Effector memory CD8-positive, alpha-beta T cell (primary cell): ENCODE measurements around the gene ZRANB3.

Source experiments
- ATAC-seq: fragments of 150-1000 bp; cut with Tn5 transposase; replicated peaks from 2 replicates; pipeline ENCODE4 v1.10.0; 2021; ENCODE audit warnings: mild to moderate bottlenecking, moderate library complexity
- DNase-seq, 3 experiments: peaks; one replicate each; pipeline ENCODE4 v3.0.0; 2021
- H3K27ac Mint-ChIP-seq, 2 donors: one replicate each; pipeline ENCODE4 v1.8.0; 2022; ENCODE audit warnings: mild to moderate bottlenecking in 2 of 2, mixed read lengths in 2 of 2, moderate library complexity in 2 of 2
- H3K27me3 Mint-ChIP-seq, 2 donors: one replicate each; pipeline ENCODE4 v1.8.0; 2022; ENCODE audit warnings: mixed read lengths in 2 of 2
- H3K36me3 Mint-ChIP-seq: one replicate; pipeline ENCODE4 v1.8.0; 2022; ENCODE audit warnings: mild to moderate bottlenecking, moderate library complexity, mixed read lengths; ENCODE audit not compliant: insufficient read depth
- H3K4me1 Mint-ChIP-seq, 2 donors: one replicate each; pipeline ENCODE4 v1.8.0; 2022; ENCODE audit warnings: low read depth in 2 of 2, mixed read lengths in 2 of 2
- H3K4me3 Mint-ChIP-seq, 2 donors: one replicate each; pipeline ENCODE4 v1.8.0; 2022; ENCODE audit warnings: mild to moderate bottlenecking in 2 of 2, mixed read lengths in 2 of 2, moderate library complexity in 2 of 2
- H3K9me3 Mint-ChIP-seq, 2 donors: one replicate each; pipeline ENCODE4 v1.8.0; 2022; ENCODE audit warnings: mixed read lengths in 2 of 2

Gene ZRANB3

DNA sequence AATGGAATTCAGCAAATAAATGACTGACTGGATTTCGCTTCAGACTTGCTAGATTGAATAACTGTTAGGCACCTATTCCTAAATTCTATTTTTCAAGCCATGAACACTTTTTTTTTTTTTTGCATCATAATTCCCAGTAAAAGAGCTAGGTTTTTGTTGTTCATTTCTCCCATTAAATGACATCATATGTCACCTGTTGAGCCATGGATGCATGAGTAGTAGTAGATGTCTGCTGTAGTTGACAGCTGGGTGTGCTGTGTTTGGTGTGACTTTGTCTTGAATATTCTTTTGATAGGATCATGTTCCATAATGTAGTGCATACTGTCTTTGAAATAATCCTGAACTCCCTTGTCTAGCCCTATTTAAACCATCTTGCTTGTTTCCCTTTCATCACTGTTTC, 363.7 kb downstream of the ZRANB3 start:
- Mint-ChIP-seq H3K27ac (peak overlapping the region in 1 of 2 donors; percentile 30), H3K36me3 (peaks cover 16% of the 10 kb centered on the region), H3K27me3 (no peaks in the 10 kb centered on the region), H3K9me3 (no peaks in the 10 kb centered on the region), H3K4me1 (peaks cover 0 to 3% of the 10 kb centered on the region in 2 donors), H3K4me3 (no peak overlapping the region)
- DNase-seq (no peak), ATAC-seq (no peak)

DNA sequence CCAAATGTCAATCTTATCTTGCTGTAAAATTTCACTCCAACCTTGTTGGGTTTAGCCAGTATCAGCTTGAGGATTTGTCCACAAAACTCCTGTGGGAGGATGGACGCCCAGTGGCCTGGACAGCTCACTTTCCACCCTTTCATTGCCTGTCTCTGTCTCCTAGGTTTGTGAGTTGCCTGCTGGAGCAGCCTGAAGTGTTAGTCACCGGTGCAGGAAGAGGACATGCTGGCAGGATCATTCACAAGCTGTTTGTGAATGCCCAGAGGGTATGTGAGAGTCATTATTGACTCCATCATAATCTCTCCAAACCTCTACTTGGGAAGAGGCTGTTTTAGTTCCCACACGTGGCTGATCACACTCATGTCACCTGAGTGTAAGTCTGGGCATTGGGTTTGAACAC, 366.6 kb downstream of the ZRANB3 start:
- Mint-ChIP-seq H3K36me3 (peaks cover 16% of the 10 kb centered on the region), H3K9me3 (no peaks in the 10 kb centered on the region), H3K27me3 (no peaks in the 10 kb centered on the region), H3K27ac (no peak overlapping the region), H3K4me3 (no peak overlapping the region), H3K4me1 (no peaks in the 10 kb centered on the region)
- no peak for ATAC-seq
- no peak for DNase-seq

DNA sequence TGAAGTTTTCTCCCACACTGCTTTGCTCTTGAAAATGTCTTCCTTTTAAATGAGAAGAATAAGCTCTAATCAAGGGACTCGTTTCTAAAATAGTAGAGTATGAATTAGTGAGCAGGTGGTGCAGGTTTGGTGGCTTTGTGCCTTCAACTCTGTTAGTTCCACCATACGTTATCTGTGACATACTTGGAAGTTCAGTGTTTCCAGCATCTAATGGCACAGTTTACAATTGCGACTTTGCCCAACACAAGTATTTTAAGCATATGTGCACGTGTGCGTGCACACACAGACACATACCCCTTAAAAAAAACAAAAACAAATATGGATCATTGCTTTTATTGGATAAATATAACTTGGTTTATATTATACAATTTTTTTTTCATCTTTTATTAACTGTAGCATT, 367.1 kb downstream of the ZRANB3 start:
- no peaks in the 10 kb centered on the region for H3K9me3 Mint-ChIP-seq
- H3K36me3 Mint-ChIP-seq: peaks cover 20% of the 10 kb centered on the region
- H3K4me1 Mint-ChIP-seq: no peaks in the 10 kb centered on the region
- no peak overlapping the region for H3K4me3 Mint-ChIP-seq
- H3K27ac Mint-ChIP-seq: no peak overlapping the region
- no peak for ATAC-seq
- DNase-seq: no peak
- H3K27me3 Mint-ChIP-seq: no peaks in the 10 kb centered on the region

- ATAC-seq (no peak), DNase-seq (no peak)
- H3K4me3 Mint-ChIP-seq: no peak overlapping the region
- H3K36me3 Mint-ChIP-seq: peaks cover 21% of the 10 kb centered on the region
- H3K27me3 Mint-ChIP-seq: no peaks in the 10 kb centered on the region
- no peak overlapping the region for H3K27ac Mint-ChIP-seq
- no peaks in the 10 kb centered on the region for H3K9me3 Mint-ChIP-seq
- no peaks in the 10 kb centered on the region for H3K4me1 Mint-ChIP-seq
These were observed 367.7 kb downstream of the ZRANB3 start for GRCh38 chr2:135163306-135163705.

DNA sequence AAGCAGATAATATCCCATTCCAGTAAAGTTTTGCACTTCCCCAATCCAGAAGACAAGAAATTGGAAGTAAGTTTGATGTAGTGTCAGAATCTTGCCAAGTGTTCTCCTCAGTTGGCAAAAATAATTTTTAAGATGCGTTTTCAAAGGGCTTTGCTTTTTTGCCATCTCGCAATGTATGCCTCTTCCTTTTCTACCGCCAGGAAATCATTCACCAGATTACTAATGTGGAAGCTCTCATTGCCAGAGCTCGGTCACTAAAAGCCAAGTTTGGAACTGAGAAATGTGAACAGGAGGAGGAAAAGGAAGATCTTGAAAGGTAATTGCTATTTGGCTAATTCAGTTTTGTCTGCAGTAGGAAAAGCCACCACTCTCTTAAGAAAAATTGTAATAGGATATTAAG, 368.2 kb downstream of the ZRANB3 start:
- Mint-ChIP-seq H3K9me3 (no peaks in the 10 kb centered on the region), H3K36me3 (peaks cover 21% of the 10 kb centered on the region), H3K27ac (no peak overlapping the region), H3K27me3 (no peaks in the 10 kb centered on the region), H3K4me1 (no peaks in the 10 kb centered on the region), H3K4me3 (no peak overlapping the region)
- ATAC-seq (no peak), DNase-seq (no peak)

- H3K4me3 Mint-ChIP-seq: no peak overlapping the region
- H3K36me3 Mint-ChIP-seq: peaks cover 21% of the 10 kb centered on the region
- H3K9me3 Mint-ChIP-seq: no peaks in the 10 kb centered on the region
- H3K27ac Mint-ChIP-seq: no peak overlapping the region
- DNase-seq (no peak), ATAC-seq (no peak)
- no peaks in the 10 kb centered on the region for H3K27me3 Mint-ChIP-seq
- no peaks in the 10 kb centered on the region for H3K4me1 Mint-ChIP-seq
These were observed 368.6 kb downstream of the ZRANB3 start for GRCh38 chr2:135162377-135162776.

DNA sequence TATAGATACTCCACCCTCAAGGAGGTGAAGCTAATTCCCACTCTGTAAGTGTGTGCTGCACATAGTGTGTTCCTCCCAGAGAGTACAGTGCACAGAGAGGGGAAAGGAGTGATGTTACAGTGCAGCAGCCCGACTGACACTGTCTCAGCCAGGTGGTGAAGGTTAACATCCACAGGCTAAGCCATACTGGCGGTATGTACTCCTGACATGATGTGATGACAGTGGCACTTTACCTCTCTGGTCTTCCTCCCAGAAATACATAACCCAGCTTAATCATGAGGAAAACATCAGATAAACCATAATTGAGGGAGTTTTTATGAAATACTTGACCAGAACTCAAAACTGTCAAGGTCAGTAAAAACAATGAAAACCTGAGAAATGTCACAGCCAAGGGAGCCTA, 371.8 kb downstream of the ZRANB3 start:
- H3K4me1 Mint-ChIP-seq: no peaks in the 10 kb centered on the region
- H3K27me3 Mint-ChIP-seq: no peaks in the 10 kb centered on the region
- H3K4me3 Mint-ChIP-seq: no peak overlapping the region
- ATAC-seq (no peak), DNase-seq (no peak)
- H3K36me3 Mint-ChIP-seq: peaks cover 23% of the 10 kb centered on the region
- no peak overlapping the region for H3K27ac Mint-ChIP-seq
- no peaks in the 10 kb centered on the region for H3K9me3 Mint-ChIP-seq

DNA sequence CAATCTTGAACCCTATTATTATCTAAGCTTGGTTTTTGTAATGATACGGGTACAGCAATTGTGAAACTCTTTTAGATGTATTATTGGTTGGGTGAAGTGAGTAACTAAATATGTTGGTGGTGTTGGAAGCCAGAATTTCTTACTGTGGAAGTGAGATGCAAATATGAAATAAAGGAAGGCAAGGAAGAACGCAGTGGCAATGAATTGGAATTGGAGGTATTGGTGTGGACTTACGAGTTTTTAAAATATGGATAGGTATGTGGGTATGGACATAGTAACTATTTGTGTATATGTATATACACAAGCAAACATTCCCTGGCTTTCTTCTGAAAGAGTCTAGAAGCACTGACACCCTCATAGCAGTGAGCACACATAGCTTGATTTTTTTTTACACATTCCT, 373.2 kb downstream of the ZRANB3 start:
- ATAC-seq (no peak), DNase-seq (no peak)
- H3K4me3 Mint-ChIP-seq: no peak overlapping the region
- H3K36me3 Mint-ChIP-seq: peaks cover 23% of the 10 kb centered on the region
- no peaks in the 10 kb centered on the region for H3K27me3 Mint-ChIP-seq
- no peak overlapping the region for H3K27ac Mint-ChIP-seq
- no peaks in the 10 kb centered on the region for H3K9me3 Mint-ChIP-seq
- no peaks in the 10 kb centered on the region for H3K4me1 Mint-ChIP-seq

DNA sequence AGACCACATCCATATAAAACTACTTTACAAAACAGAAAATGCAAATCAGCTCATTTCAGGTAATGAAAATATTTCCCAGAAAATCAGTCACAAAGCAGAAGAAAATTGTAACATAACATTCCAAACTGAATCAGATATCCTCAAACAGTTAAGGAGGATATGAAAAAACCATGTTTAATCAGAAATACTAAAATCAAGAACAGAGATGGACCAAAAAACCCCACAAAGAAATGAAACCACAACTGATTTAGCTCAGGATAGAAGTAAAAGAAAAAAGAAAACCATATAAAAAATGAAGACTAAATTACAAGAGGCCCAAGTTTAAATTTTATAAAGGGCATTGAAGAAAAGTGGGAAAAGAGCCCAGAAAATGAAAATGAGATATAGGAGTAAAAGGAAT, 376.1 kb downstream of the ZRANB3 start:
- Mint-ChIP-seq H3K27ac (no peak overlapping the region), H3K27me3 (no peaks in the 10 kb centered on the region), H3K9me3 (no peaks in the 10 kb centered on the region)

GRCh38 chr2:135152361-135152760, 378.7 kb downstream of the ZRANB3 start:
- Mint-ChIP-seq H3K4me3 (no peak overlapping the region), H3K4me1 (no peaks in the 10 kb centered on the region), H3K36me3 (peaks cover 15% of the 10 kb centered on the region), H3K27me3 (no peaks in the 10 kb centered on the region), H3K27ac (no peak overlapping the region), H3K9me3 (no peaks in the 10 kb centered on the region)
- no peak for DNase-seq
- no peak for ATAC-seq

More for the DNA sequence above, 376.1 kb downstream of the ZRANB3 start:
- peaks cover 22% of the 10 kb centered on the region for H3K36me3 Mint-ChIP-seq
- no peak overlapping the region for H3K4me3 Mint-ChIP-seq
- ATAC-seq: no peak
- H3K4me1 Mint-ChIP-seq: no peaks in the 10 kb centered on the region
- DNase-seq: no peak

DNA sequence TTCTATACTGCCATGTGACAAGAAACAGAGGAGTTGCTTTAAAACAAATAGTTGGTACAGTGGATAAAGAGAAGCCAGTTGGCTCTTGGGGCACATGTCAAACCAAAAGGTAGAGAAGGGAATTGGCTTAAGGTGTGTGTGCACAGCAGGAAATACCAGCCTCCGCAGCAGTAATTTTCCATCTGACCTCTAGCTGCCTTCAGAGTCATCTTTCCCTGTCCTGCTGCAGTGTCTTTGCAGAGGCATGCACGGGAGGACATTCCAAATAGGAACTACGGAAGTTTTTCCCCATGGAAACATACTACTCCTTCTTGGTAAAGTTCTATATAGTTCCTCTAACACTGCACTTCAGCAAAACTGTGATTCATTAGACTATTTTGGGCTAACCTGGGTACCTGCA, 379.4 kb downstream of the ZRANB3 start:
- ATAC-seq (no peak), DNase-seq (no peak)
- Mint-ChIP-seq H3K4me1 (no peaks in the 10 kb centered on the region), H3K27me3 (no peaks in the 10 kb centered on the region), H3K36me3 (peaks cover 15% of the 10 kb centered on the region), H3K4me3 (no peak overlapping the region), H3K27ac (no peak overlapping the region), H3K9me3 (no peaks in the 10 kb centered on the region)

DNA sequence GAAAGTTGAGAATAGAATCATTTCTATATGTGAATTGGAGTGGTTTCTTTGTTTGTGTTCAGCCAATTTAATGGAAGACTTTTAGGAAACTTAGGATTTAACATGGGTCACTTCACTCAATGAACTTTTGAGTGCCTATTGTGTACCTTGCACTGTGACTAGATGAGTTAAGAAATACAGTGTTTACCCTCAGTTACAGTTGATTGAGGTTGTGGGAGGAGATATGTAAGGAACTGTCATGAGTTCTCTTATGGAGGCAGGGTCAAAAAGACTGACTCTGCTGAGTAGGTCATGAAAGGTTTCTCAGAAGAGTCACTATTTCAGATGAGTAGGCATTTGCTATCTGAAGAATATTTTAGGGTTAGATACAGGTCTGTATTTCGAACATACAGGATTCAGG, 380.3 kb downstream of the ZRANB3 start:
- no peak overlapping the region for H3K4me3 Mint-ChIP-seq
- H3K27me3 Mint-ChIP-seq: no peaks in the 10 kb centered on the region
- H3K9me3 Mint-ChIP-seq: no peaks in the 10 kb centered on the region
- H3K36me3 Mint-ChIP-seq: peaks cover 15% of the 10 kb centered on the region
- H3K4me1 Mint-ChIP-seq: no peaks in the 10 kb centered on the region
- DNase-seq: no peak
- no peak overlapping the region for H3K27ac Mint-ChIP-seq
- no peak for ATAC-seq

DNA sequence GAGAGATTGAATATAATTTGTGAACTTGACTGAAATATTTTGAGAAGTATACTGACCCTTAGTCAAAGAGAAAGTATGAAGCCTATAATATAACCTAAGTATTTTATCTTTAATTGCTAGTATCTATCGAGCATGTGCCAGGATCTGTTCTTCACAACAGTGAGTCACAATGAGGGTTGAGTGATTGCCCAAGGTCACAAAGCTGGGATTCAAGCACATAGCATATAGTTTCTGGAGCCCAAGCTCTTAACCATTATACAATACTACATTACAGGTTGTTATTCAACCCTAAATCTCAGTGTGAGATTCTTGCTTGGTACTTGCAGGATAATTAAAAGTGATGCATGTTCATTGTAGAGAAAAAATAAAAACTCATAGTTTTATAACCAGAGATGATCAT, 381.8 kb downstream of the ZRANB3 start:
- no peaks in the 10 kb centered on the region for H3K4me1 Mint-ChIP-seq
- H3K36me3 Mint-ChIP-seq: peaks cover 3% of the 10 kb centered on the region
- H3K27me3 Mint-ChIP-seq: no peaks in the 10 kb centered on the region
- no peak overlapping the region for H3K27ac Mint-ChIP-seq
- no peak for DNase-seq
- ATAC-seq: no peak
- no peaks in the 10 kb centered on the region for H3K9me3 Mint-ChIP-seq
- H3K4me3 Mint-ChIP-seq: no peak overlapping the region

- Mint-ChIP-seq H3K27ac (no peak overlapping the region), H3K9me3 (peaks cover 0 to 4% of the 10 kb centered on the region in 2 donors), H3K36me3 (no peaks in the 10 kb centered on the region), H3K4me1 (no peaks in the 10 kb centered on the region), H3K4me3 (no peak overlapping the region), H3K27me3 (no peaks in the 10 kb centered on the region)
- no peak for ATAC-seq
- no peak for DNase-seq
These were observed 386.7 kb downstream of the ZRANB3 start for GRCh38 chr2:135144343-135144742.

DNA sequence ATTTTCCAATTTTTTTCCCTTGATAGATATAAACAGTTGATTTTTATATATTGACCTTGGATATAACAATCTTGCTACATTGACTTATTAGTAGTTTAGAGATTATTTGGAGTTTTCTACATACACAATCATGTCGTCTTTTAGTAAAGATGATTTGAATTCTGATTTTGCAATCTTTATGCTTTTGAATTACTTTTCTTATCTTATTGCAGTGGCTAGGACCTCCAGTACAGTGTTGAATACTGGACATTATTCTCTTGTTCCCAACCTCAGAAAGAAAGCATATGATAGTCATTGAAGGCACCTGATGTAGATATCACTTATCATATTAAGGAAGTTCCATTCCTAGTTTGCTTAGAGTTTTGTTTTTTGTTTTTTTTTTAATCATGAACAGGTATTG, 388.7 kb downstream of the ZRANB3 start:
- no peak for DNase-seq
- H3K4me1 Mint-ChIP-seq: no peaks in the 10 kb centered on the region

More for the DNA sequence above, 388.7 kb downstream of the ZRANB3 start:
- Mint-ChIP-seq H3K36me3 (no peaks in the 10 kb centered on the region), H3K27ac (no peak overlapping the region), H3K4me3 (no peak overlapping the region), H3K27me3 (no peaks in the 10 kb centered on the region), H3K9me3 (peaks cover 0 to 4% of the 10 kb centered on the region in 2 donors)
- ATAC-seq: no peak
